HG03280 (cell line): Measurements from ENCODE around the gene TAF5L.
A peak's percentile ranks its signal among the peaks of the same experiment; 100 is the strongest.
"Not testable (repeated sequence)": the region's sequence is repeated elsewhere in the genome, so short reads cannot be mapped to it uniquely, and the experiment has no call there.

Experiments
- ATAC-seq: cut with Tn5 transposase; IDR thresholded peaks from one replicate; pipeline ENCODE4 v1.9.1; 2021; ENCODE audit warnings: mild to moderate bottlenecking, moderate library complexity; ENCODE audit not compliant: unreplicated experiment

Gene TAF5L

DNA sequence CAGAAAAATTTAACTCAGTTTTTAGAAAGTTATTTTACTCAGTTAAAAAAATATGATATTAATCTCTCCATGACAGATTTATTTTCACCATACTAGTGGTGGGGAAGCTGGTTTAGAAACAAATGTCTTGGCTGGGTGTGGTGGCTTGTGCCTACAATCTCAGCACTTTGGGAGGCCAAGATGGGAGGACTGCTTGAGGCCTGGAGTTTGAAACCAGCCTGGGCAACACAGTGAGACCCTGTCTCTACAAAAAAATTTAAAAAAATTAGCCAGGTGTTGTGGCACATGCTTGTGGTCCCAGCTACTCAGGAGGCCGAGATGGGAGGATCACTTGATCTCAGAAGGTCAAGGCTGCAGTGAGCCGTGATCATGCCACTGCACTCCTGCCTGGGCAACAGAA, 17.3 kb downstream of the TAF5L start:
- no peak for ATAC-seq

DNA sequence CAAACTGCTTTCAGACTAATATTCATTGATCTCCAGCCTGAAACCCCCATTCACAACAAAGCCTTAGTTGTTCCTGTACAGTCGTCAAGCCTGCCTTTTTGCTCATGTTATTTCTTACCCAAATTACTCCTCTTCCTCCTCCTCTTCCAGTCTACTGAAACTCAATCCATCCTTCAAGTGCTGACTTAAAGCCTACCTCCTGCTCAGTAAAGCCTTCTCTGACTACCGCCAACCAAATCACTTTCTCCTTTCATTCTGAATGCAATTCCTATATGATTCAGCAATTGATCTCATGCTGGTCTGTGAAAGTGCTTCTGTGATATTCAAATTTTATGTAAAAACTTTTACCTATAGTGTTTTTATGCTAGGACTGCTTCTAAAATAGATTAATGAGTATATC, 18.6 kb downstream of the TAF5L start:
- ATAC-seq: no peak

DNA sequence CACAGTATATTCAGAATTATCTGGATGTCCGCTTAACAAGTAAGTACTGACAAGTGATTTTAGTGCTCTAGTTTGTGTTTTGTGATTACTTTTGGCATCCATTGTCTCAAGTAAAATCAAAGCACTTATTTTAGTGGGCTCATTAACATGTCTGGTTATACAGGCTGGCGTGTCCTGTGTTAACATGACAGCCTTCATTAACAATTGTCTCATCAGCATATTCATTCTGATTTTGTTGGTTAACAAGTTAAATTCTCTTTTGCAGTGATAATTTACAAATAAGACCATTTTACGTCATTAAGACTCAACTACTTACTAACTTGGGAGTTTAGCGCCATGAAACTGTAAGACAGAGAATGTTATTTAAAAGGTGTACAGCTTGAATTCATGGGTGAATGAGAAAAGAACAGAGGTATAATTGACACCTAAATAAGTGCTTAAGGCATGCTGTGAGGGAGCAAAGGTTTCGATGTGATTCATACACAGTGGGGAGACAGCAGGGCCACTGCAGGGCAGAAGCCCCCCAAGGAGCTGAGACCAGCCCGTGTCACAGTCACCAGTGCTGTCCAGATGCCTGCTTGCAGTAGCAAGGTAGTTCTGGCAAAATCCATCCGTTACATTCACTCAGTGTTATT, 22.4 kb downstream of the TAF5L start:
- no peak for ATAC-seq

DNA sequence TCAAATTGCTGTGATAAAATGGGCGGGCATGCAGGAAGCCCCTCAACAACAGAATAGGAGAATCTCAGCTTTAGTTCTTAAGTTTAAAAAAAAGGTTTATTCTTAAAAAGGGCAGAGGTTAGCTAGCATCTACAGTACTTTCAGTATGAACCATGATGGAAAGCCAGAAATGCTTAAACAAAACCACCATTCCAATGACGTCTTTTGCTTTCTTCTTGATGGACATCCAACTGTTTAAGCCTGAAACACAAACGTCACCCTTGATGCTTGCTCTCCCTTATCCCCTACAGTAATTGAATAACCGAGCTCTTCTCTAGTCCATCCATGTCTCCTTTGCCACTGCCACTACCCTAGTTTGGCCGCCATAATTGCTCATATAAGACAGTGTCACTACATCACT, 25.7 kb downstream of the TAF5L start:
- ATAC-seq: no peak

DNA sequence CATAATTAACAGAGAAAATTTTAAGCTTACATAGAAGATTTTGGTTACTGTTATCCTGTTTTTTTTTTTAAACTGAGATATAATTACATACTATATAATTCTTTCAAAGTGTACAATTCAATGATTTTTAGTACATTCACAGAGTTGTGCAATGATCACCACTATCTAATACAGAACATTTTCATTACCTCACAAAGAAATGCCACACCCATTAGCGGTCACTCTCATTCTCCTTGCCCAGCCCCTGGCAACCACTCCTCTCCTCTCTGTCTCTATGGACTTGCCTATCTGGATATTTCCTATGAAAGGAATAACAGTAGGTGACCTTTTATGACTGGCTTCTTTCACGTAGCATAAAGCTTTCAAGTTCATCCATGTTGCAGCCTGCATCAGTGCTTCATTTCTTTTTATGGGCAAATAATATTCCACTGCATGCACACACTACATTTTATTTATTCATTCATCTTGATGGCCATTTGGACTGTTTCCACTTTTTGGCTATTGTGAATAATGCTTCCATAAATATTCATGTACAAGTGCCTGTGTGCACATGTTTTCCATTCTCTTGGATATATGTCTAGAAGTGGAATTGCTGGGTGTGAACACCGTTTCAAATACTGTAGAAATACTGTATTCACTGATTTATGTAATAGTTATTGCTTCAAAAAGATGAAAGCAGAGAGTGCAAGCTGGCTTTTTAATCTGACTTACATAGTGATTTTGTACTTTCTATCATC, 26.5 kb downstream of the TAF5L start:
- ATAC-seq: no peak

DNA sequence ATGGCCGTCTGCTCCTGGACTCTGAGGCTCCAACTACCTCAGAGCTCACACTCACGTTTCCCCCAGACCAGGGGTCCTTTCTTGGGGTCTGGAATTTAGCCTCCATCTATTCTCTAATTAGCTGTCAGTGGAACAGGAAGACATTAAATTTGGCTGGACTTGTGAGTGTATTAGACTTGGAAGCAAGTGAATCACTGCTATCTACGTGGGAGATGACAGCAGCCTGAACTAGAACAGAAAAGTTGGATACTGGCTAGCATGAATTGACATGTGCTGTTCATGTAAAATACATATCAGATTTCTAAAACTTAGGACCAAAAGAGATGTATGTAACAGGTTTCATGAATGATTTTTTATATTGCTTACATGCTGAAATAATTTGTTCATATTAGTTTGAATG, 28.0 kb downstream of the TAF5L start:
- ATAC-seq: no peak

DNA sequence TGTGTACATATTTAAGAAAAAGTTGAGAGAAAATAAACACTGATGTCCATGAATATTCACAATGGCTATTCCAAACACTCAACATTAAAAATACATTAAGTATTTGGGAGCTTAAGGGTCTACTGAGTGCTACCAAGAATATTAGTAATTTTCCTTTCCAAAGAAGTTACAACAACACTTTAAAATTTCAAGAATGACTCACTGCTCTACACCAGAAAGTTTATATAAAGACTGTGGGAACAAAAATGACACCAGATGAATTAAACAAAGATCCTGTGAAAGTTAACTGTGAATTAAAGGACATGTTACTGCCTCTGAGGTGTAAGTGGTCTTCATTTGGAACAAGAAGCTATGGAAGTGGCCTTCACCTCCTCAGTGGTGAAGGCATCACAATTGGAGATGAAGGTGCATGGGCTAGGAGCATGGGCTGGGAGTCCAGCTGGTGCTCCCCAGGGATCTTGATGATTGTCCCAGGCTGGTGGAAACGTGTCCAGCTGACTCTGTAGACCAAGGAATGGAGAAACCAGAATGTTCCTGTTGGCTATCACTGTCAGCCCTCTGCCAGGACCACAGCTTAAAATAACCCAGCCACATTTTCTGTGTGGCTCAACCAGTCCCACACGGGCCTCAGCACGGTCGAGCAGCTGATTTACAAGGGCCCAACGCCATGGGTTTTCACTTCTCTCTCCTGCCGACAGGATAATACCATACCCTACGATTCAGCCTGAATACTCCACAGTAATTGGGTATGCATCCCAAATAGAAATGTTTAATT, 28.8 kb downstream of the TAF5L start:
- ATAC-seq: no peak

DNA sequence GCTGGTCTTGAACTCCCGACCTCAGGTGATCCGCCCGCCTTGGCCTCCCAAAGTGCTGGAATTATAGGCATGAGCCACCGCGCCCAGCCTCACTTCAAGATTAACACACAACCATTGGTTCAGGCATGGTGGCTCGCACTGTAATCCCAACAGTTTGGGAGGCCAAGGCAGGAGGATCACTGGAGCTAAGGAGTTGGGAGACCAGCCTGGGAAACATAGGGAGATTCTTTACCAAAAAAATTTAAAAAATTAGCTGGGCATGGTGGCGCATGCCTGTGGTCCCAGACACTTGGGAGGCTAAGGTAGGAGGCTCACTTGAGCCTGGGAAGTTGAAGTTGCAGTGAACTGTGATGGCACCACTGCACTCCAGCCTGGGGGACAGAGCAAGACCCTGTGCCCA, 30.0 kb downstream of the TAF5L start:
- ATAC-seq: not testable (repeated sequence)

DNA sequence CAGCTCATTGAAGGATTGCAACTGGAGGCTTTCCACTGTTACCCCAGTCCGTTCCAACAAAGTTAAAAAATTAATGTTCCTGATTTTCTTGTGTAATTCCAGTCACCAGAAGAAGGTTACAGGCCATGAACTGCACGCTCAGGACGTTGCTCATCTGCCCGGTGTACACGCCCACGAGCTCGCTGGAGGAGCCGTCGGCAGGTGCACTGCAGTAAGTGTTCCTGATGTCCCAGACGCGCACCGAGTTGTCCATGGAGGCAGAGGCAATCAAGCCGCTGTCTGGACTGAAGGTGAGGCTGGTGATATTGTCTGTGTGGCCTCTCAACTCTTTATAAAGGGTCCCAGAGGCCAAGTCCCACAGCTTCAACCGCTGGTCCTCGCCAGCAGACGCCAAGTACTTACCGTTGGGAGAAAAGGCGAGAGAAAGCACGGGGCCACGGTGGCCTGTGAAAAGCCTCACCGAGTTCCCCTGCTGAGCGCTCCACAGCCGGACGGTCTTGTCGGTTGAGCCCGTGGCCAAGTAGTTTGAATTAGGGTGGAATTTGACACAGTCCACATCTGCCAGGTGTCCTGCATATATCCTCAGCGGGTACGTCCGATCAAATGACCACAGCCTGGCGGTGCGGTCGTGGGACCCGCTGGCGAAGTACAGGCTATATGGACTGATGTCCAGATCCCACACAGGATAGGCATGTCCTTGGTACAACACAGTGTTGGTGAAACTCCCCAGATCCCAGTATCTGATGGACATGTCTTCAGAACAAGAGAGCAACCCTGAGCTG, 31.5 kb downstream of the TAF5L start:
- ATAC-seq: no peak

DNA sequence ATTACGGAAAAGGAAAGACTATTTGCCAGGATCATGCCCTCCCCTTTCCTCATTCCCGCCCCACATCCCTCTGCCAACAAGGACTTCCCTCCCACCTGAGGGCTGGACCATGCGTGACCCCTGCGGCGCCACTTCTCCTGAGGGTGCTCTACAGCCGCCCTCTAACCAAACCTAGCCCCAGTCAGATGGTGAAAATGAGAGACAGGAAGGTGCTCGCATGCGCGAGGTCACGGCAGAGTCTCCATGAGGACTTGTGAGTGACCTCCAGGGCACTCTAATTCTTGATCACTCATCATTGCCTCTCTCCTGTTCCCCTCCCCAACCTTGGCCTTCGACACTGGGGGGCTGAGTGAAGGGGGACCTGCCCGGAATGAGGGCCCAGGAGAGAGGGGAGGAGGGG, 32.1 kb downstream of the TAF5L start:
- no peak for ATAC-seq

DNA sequence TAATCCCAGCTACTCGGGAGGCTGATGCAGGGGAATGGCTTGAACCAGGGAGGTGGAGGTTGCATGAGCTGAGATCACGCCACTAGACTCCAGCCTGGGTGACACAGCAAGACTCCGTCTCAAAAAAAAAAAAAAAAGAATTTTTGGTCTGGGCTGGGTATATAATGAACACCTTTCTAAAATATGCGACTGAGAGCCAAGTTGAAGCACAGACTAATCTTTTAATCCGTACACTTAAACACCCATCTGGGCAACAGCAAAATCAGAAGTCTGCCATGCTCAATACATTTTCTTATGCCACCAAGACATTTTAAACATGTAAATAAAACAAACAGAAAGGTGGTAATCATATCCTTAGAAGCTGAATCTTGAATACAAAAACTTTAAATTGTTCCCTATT, 35.8 kb downstream of the TAF5L start:
- no peak for ATAC-seq

DNA sequence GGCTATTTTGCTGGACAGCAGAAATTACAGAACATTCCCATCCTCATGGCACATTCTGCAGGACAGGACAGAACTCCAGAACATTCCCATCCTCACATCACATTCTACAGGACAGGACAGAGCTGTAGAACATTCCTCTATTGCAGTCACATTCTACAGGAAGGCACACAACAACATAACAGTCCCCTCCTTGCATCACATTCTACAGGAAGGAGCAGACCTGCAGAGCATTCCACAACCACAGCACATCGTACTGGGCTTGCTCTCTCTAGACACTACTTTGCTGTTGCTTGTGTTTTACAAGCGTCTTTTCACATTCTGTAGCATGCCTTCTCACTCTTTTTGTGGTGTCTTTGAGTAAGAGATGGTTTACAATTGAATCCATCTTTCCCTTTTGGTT, 40.6 kb downstream of the TAF5L start:
- ATAC-seq: no peak

DNA sequence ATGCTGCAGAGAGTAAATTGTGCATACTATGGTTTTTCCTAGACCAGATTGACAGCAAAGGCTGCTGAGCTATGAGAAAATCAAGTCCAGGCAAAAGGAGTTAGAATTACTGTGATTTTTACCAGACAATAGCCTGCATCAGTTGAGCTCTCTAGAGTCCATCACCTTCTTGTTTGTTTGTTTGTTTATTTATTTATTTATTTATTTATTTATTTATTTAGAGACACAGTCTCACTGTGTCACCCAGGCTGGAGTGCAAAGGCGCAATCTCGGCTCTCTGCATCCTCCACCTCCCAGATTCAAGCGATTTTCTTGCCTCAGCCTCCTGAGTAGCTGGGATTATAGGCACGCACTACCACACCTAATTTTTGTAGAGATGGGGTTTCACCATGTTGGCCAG, 43.2 kb downstream of the TAF5L start:
- ATAC-seq: no peak

DNA sequence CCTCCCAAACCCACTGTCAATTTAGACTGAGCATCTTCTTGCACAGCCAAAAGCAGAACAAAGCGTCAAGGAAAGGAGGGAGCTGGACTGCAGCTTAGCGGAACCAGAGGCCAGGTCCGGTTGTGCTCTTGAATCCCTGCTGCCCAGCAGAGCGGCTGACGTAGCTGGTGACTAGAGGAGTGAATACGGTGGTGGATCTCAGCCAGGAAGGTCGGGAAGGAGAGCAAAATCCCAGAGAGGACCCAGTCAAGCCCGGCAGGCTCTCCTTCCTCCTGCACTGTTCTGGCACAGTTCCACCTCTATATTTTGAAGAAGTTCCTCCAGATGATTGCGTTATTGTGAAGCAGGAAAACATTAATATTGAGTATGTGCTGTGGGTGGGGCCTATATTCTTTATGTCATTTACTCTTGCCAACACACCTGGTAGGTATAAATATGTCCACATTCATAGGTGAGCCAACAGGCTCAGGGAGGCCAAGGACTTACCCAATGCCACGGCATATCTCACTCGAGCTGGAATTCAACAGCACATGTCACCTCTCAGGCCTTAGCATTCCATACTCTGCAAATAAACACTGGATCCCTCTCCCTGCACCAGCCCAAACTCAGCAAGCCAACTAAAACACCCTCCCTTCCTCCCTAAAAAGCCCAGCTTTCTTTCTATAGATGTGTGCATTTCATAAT, 43.8 kb downstream of the TAF5L start:
- no peak for ATAC-seq

DNA sequence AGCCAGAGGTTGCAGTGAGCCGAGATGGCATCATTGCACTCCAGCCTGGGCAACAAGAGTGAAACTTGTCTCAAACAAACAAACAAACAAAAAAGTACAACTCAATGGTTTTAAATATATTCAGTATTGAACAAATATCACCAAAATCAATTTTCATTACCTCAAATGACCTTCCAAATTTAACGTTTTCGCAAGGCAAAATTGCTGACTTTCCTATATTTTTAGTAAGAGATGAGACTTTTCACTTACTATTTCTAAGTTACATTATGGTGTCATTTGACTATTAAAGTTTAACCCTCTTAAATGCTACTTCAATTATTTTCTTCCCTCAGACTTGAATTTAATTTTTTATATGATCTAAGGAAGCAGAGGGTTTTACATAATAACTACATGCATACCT, 44.4 kb downstream of the TAF5L start:
- no peak for ATAC-seq

DNA sequence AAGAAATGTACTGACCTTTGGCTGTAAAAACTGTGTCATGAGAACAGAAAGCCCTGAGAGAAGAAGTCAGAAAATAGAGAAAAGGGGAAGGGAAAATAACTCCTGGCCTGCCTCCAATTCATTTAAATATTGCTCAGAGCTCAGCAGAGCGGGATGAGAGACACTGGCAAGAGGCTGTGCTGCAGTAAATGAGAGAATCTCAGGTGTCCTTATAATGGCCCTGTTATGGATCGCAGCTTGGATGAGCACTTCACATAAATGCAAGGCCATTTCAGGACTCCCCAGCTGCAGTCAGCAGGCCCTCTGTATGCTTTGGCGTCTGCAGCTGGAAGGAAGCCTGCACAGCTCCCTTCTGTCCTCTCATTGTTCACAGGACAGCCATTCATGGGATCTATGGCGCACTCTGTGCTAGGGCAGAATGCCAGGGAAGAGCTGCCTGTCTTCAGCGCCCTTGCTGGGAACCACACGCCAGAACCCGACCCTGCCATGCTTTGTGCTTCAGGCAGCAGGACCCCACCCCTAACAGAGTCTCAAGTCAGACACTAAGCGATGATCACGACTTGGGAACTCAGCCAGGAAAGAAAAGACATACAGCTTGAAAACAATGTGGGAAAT, 46.8 kb downstream of the TAF5L start:
- ATAC-seq: peak; percentile 74

DNA sequence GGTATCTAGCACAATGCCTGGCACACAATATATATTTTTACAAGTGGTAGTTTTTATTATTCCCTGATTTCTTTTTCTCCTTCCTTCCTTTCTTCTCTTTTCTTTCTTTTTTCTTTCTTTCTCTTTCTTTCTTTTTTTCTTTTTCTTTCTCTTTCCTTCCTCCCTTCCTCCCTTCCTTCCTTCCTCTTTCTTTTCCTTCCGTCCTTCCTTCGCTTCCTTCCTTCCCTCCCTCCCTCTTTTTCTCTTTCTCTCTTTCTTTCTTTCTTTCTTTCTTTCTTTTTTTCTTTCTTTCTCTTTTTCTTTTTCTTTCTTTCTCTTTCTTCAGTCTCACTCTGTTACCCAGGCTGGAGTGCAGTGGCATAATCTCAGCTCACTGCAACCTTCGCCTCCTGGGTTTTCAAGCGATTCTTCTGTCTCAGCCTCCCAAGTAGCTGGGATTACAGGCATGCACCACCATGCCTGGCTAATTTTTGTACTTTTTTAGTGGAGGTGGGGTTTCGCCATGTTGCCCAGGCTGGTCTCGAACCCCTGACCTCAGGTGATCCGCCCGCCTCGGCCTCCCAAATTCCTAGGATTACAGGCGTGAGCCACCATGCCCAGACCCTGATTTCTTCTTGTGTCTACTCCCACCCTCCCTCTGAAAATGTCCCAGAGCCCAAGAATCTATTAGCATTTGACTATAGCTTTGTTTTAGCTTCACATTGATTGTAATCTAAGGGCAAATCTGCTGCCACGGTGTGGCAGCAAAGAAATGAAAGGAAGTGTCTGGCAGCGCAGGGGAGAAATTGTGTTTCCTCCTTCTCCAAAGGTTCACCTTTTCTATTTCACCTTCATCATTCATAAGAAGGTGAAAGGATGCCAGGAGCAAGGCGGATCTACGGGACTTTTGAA, 47.5 kb downstream of the TAF5L start:
- ATAC-seq: peak; percentile 37

DNA sequence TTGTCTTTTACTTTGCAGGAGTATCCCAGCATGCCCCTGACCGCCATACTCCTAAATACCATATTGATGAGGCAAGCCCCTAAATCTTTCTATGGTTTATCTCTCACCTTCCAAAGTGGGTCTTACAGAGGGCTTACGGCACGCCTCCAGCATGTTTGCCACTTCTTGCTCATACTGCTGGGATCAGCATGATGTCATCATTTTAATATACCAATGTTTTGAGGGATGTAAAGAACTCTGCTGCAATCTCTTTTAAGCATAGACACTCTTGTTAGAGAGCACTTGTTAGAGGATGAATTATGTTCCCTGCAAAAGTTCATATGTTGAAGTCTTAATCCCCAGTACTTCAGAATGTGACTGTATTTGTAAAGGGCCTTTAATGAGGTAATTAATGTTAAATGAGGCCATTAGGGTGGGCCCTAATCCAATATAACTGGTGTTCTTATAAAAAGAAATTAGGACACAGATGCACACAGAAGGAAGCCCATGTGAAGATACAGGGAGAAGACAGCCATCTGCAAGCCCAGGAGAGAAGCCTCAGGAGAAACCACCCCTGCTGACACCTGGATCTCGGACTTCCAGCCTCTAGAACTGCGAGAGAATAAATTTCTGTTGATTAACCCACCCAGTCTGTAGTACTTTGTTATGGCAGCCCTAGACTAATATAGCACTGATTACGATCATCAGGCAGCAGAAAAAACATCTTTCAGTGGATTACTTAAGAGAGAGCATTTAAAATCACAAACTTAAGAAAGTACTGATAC, 51.1 kb downstream of the TAF5L start:
- ATAC-seq: no peak

DNA sequence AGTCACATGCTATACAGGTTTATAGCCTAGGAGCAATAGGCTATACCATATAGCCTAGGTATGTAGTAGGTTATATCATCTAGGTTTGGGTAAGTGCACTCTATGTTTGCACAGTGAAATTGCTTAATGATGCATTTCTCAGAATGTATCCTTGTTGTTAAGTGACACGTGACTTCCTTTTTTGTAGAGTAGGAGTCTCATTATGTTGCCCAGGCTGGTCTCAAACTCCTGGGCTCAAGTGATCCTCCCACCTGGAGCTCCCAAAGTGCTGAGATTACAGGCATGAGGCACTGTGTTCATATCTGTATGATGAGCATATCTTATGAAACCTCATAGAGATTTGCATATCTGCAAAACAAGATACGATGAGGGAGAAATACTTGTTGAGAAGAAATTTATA, 53.6 kb downstream of the TAF5L start:
- no peak for ATAC-seq
